Stimulated activated CD8-positive, alpha-beta memory T cell treated with anti-CD3 and anti-CD28 coated beads, Interleukin-15, amount 100 ng/mL, for 4 hours (primary cell): ENCODE measurements around the gene CFAP65.

Experiments used
- DNase-seq, 2 donors: peaks; one replicate each; pipeline ENCODE4 v3.0.0-alpha.2; 2020; ENCODE audit warnings: low read depth in 2 of 2

Gene CFAP65

GRCh38 chr2:219009294-219009693 is 32.0 kb downstream of the CFAP65 start:
- DNase-seq = no peak

DNA sequence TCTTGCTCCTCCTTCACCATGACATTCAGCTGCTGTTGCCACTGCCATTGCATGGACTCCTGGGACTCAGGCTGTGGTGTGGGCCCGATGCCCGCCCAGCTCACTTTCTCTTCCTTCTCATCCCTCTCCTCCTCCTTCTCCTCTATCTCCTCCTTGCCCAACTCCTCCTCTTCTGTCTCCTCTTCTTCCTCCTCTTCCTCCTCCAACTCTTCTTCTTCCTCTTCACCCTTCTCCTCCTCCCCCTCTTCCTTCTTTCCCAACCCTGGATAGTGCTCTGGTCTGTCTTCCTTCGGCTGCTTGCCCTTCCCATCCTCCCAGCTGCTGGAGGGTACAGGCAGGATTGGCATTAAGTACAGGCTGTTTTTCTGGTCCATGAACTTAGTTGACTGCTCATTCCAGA is 37.3 kb downstream of the CFAP65 start:
- no peak for DNase-seq

GRCh38 chr2:219003267-219003634 is 38.1 kb downstream of the CFAP65 start:
- no peak for DNase-seq

- DNase-seq = no peak
Measured at GRCh38 chr2:219002395-219003266, 38.7 kb downstream of the CFAP65 start.

- DNase-seq = peak; percentile 46 to 48
Measured at GRCh38 chr2:219001577-219002394, 39.5 kb downstream of the CFAP65 start.

DNA sequence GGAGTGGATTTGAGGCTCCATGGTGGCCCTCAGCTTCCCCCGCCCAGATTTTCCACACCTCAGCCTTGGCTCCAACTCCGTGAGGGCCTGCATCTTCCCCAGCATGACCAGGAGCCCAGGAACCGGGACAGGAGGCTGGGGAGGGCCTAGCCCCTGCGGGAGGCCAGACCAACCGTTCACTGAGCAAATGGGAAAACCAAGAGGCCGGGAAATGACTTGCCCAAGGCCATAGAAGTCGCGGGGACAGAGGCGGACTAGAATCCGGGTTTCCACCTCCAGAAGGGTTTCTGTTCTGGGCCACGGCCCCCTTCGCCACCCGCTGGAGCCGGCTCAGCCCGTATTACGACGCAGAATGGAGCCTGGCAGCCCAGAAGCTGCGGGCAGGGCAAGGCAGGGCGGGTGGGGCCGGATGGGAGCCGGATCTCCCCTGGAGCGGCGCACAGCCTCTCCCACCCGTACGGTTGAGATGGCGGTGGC is 40.2 kb downstream of the CFAP65 start:
- no peak for DNase-seq

DNA sequence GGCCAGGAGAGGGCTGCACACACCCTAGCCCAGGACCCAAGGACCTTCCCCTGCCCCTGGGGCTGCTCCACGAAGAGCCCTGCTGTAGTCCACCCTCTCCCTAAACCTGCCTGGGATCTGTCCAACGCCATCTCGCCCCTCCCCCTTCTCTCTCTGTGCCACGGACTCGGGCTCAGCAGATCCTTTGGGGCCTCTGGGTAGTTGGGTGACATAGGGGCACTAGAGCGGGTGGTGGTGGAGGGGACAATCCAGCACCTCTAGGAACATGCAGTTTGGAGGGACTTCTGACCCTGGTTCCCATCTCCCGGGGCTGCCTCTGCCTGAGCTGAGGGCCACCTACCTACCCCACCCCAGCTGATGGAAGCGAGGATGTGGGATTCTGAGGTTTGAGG is 40.8 kb downstream of the CFAP65 start:
- DNase-seq = no peak

DNA sequence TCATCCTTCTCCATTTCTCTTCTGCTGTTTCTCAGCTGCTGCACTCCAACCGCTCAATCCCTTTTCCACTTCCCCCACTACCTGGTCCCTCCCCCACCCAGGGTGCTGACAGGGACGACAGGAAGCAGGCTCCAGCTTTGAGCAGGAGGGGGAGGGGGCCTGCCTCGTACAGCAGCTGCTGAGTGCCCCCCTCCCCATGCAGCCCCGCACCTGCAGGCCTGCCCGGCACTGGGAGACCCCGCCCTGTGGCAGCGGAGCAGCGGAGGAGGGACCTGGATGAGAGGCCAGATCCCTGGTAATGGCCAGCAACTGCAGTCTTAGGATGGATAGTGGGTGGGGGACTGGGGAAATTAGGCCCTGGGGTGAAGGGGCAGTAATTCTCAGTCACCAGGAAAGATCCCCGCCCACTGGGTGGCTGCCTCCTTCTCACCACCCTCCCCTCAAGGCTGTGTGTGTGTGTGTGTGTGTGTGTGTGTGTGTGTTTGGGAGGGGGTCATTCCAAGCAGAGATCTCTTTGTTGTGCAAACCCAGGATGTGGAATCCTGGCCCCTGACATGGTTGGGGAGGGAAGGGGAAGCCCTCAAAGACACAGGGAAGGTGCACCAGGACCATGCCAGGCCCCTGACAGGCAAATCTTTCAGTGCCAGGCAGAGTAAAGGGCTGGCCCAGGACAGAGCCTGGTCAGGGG is 41.3 kb downstream of the CFAP65 start:
- DNase-seq = no peak

GRCh38 chr2:218999021-218999880 is 42.1 kb downstream of the CFAP65 start:
- DNase-seq = no peak

DNA sequence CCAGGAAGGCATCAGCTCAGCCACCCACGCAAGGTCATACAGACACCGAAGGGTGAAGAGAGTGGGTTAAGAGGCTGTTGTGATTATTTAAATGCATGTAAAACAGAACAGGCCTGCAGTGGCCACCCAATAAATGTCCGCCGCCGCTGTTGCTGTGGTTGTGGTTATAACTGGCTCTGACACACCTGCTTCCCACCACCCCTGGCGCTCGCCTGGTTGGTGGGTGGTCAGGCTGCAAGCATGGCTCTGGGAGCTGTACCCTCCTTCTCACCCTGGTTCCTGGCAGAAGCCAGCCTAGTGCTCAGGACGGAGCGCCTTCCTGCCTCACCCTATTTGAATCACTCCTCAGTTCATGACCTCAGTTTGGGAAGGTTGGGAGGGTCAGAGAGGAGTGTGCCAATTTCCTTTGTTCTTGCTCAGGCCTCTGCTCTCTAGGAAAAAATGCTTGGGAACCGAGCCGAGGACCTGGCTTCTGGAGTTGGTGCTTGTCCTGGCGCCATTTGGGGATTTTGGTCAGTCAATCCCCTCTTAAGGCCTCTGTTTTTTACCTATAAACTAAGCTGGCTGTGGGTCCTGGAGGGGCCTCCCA is 42.8 kb downstream of the CFAP65 start:
- no peak for DNase-seq

- no peak for DNase-seq
Measured at GRCh38 chr2:218997731-218998130, 43.6 kb downstream of the CFAP65 start.

DNA sequence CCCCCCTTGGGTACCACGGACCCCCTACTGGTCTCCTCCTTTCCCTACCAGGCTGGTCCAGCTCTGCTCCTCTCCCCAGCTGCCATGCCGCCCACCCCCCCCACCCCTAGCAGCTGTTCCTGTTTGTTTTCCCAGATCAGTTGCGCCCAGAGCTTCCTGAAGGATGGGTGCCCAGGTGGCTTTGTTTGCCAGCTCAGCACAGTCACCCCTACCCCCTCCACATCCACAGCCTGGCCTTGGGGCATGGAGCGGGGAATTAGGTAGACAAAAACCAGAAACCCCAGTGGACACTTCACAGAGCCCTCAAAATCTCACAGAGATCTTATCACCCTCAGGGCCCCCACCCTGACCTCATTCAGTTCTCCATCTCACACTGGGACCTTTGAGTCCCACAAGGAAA is 44.4 kb downstream of the CFAP65 start:
- no peak for DNase-seq

- DNase-seq = peak; percentile 40 to 46
Measured at GRCh38 chr2:218995972-218996711, 45.2 kb downstream of the CFAP65 start.

GRCh38 chr2:218995561-218995960 is 45.8 kb downstream of the CFAP65 start:
- no peak for DNase-seq

DNA sequence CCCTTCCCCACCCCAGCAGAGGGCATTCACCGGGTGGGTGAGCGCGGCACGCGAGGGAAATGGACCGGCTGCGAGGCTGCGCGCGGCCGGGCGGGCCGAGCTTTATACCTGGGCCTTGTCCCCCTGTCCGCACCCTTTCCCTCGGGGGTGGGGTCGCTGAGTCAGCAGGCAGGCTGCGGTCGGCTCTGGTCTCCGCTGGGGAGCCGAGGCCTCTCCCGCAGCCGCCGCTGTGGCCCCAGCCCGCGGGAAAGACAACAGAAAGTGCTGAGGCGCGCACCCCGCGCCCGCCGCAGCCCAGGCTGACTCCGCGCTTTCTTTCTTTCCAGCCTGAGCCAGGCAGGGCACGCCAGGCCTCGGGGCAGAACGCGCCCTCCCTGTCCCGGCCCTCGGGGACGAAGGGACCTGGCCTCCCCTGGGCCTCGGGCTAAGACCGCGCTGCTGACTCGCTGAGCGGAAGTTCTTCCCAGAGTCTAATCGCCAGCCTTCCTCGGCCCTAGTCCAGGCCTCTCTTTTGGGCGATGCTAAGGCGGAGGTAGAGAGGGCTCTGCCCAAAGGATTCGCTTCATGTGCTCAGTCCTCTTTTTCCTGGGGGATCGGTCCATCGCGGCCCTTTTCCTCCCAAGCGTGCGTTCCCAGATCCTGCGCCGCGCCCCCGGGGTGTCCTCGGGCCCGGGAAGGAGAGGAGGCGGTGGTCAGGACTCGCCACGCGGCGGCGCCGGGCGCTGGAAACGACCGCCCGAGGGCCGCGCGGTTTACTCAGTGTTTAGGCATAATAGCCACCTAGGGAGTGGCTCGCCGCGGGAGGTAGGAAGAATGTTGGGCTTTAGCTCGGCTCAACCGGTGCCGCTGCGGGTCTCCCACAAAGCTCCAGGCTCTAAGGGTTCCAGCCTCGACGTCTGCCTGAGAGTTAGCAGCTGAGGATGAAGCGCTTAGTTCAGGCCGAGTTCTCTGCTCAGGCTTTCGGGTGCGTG is 47.7 kb downstream of the CFAP65 start, which contains the start of gene CRYBA2:
TSS of gene CRYBA2 (minus strand) at position 78 of the 971 bp plus-strand sequence. CDS start 246 bp downstream, outside the sequence.
- DNase-seq = no peak

DNA sequence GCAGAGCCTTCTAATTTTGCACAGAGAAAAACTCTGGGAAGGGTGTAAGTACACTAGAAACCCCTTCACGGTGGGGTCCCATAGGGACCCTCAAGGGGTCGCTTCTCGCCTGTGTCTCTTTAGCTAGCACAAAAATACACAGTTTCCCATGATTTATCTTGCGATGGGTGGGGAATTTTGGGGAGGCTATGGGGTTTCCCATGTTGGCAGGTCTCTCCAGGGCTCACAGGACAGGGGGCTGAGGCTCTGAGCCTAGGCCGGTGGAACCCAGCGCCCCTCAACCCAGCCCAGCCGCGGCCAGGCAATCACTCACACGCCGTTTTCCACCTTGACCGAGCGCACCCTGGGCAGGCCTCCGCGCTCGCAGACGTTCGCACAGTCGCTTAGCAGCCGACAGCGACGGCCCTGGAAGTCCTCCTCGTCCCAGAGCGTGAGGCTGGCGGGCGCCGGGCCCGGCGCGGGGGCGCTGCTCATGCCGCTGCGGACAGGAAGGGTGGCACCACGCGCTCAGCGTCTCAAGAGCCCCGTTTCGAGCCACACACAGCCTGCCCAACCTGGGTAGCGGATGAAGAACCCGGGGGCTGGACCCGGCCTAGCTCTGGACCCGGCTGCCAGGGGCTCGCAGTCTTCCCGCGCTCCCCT is 48.5 kb downstream of the CFAP65 start:
- no peak for DNase-seq

DNA sequence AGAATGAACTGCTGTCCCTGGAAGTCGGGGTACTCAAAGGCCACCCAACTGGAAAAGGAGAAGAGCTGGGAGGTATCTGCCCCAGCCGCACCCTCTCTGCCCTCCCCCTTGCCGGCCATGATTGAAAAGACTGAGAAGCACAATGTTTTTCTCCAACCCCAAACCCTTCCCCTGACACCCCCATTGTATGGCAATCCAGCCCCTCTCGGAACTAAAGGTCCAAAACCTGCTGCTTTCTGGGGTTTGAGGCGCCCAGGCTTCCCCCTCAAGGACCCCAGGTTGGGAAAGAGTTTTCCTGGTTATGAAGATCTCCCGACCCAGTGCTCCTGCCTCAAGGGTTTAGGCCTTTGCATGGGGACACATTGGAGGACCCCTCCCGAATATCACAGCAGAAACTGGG is 49.1 kb downstream of the CFAP65 start:
- no peak for DNase-seq

DNA sequence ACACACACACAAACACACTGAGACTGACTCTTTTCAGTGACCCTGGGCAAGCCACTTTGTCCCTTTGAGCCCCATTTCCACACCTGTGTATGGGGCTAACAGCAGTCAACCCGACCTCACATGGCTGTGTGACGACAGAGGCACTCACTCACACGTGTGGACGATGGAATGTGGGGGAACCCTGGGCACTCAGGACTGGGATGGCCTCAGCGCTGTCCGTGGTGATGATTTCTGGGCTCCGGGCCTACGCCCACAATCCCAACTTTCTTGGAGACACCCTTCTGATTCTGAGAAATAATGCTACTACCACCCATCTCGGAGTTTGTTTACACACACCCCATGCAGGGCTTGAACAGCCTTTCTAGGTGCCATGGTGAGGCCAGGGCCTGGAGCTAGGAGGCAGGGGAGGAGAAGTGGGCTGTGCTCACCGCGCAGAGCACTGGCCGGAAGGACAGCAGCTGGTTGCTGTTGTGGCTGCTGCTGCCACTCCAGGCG is 49.6 kb downstream of the CFAP65 start:
- DNase-seq = no peak
